Measurements from ENCODE around the gene TNNI3K. TPM values are rescaled to one million over a fixed set of nuclear protein-coding genes. Genes with fewer than 3 reads are reported as not detected.

The TNNI3K gene
- total and polyA plus RNA-seq, 4 donors: 0.41 to 1.4 TPM; not detected in 2

- peaks cover 0 to 8% (median 0%) of the 10 kb centered on the region in 4 donors for H3K36me3 ChIP-seq (ENCODE audit: control insufficient read depth in 4 of 4, insufficient read depth in 4 of 4, low read length in 4 of 4)
- TF ChIP-seq, protein P1, sequence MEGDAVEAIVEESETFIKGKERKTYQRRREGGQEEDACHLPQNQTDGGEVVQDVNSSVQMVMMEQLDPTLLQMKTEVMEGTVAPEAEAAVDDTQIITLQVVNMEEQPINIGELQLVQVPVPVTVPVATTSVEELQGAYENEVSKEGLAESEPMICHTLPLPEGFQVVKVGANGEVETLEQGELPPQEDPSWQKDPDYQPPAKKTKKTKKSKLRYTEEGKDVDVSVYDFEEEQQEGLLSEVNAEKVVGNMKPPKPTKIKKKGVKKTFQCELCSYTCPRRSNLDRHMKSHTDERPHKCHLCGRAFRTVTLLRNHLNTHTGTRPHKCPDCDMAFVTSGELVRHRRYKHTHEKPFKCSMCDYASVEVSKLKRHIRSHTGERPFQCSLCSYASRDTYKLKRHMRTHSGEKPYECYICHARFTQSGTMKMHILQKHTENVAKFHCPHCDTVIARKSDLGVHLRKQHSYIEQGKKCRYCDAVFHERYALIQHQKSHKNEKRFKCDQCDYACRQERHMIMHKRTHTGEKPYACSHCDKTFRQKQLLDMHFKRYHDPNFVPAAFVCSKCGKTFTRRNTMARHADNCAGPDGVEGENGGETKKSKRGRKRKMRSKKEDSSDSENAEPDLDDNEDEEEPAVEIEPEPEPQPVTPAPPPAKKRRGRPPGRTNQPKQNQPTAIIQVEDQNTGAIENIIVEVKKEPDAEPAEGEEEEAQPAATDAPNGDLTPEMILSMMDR (IDR thresholded peaks at IDR 0.05; ENCODE audit: control extremely low read depth, extremely low read depth): no peak
- peak overlapping the region in 1 of 2 donors; percentile 93 for H3K27ac ChIP-seq (ENCODE audit: low read depth in 1 of 2, low read length in 1 of 2)
- ATAC-seq (ENCODE audit: insufficient read depth, low FRiP score) (no peak), DNase-seq (no peak)
- H3K27me3 ChIP-seq (ENCODE audit: control insufficient read depth in 3 of 3, insufficient read depth in 3 of 3, low read length in 2 of 3): peaks cover 0 to 2% (median 0%) of the 10 kb centered on the region in 3 donors
- H3K9ac ChIP-seq (ENCODE audit: insufficient read depth in 1 of 2, low read length in 2 of 2): peak overlapping the region in 1 of 2 donors; percentile 84
- peaks cover 0 to 9% (median 0%) of the 10 kb centered on the region in 5 donors for H3K4me1 ChIP-seq (ENCODE audit: control insufficient read depth in 5 of 5, insufficient read depth in 5 of 5, low read length in 5 of 5)
- WGBS, 2 donors: 84 to 86% methylated on average over 5 of the region's 5 CpGs
- H3K9me3 ChIP-seq (ENCODE audit: control insufficient read depth in 4 of 4, insufficient read depth in 3 of 4, low read length in 3 of 4): no peaks in the 10 kb centered on the region
- H3K4me3 ChIP-seq: no peak overlapping the region
Measured at GRCh38 chr1:74197255-74197654, 37.9 kb upstream of the TNNI3K start.

DNA sequence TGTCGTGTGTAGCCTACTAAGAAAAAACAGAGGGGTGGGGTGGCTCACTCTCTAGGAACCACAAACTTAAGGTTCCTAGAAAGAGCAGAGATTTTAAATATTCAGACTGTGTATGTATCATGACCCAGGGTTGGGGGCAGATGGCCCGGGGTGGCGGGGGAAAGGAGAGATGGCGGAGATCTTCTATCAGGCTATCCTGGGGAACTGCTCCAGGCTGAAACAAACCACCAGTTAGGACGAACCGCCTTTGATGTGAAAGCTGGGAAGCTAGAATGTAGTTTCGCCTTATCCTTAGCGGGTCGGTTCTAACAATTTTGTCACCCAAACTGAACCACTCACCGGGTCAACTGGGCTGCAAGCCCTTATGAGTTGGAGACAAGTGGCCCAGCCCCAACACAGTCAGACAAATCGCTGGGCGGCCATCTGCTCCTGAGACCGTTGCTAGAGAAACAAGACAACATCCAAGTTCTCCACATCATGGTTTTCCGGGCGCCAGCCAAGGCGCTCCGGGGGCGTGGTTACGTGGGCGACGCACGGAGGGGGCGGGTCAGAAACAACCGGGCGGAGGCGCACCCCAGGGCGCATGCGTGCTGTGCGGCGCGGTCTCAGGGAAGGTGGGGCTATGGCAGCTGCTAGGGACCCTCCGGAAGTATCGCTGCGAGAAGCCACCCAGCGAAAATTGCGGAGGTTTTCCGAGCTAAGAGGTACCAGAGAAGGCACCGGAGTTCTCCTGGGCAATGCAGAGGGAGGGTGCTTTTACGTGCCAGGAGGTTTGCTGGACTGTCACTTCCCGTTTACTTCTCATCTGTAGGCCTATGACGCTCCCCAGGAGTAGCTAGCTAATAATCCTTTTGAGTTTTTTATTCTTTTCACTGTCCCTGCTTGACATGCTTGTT, 37.3 kb upstream of the TNNI3K start, which contains the start of the genes FPGT and LRRIQ3:
FPGT (plus strand) TSS at position 586 of the 896 bp plus-strand sequence; CDS start at position 623, 37 bp downstream.
LRRIQ3 (minus strand) TSS at position 520 of the 896 bp plus-strand sequence. CDS start 14,492 bp downstream, outside the sequence.
- H3K27ac ChIP-seq (ENCODE audit: low read depth in 1 of 2, low read length in 1 of 2): peak within 1 kb of the TSS; percentile 93 to 95
- H3K9me3 ChIP-seq (ENCODE audit: control insufficient read depth in 4 of 4, insufficient read depth in 3 of 4, low read length in 3 of 4): no peaks in the 10 kb centered on the region
- peak; percentile 100 for ATAC-seq (ENCODE audit: insufficient read depth, low FRiP score)
- TF ChIP-seq, protein P1 (IDR thresholded peaks at IDR 0.05; ENCODE audit: control extremely low read depth, extremely low read depth): no peak
- peaks cover 0 to 8% (median under 1%) of the 10 kb centered on the region in 4 donors for H3K36me3 ChIP-seq (ENCODE audit: control insufficient read depth in 4 of 4, insufficient read depth in 4 of 4, low read length in 4 of 4)
- 3 to 5% methylated on average over 41 of the region's 41 CpGs for WGBS, 2 donors
- DNase-seq: peak; percentile 98
- peak within 1 kb of the TSS; percentile 83 to 94 for H3K9ac ChIP-seq (ENCODE audit: insufficient read depth in 1 of 2, low read length in 2 of 2)
- H3K27me3 ChIP-seq (ENCODE audit: control insufficient read depth in 3 of 3, insufficient read depth in 3 of 3, low read length in 2 of 3): peaks cover 0 to 2% (median 0%) of the 10 kb centered on the region in 3 donors
- peak within 1 kb of the TSS; percentile 88 for H3K4me3 ChIP-seq
- peaks cover 0 to 9% (median 0%) of the 10 kb centered on the region in 5 donors for H3K4me1 ChIP-seq (ENCODE audit: control insufficient read depth in 5 of 5, insufficient read depth in 5 of 5, low read length in 5 of 5)

DNA sequence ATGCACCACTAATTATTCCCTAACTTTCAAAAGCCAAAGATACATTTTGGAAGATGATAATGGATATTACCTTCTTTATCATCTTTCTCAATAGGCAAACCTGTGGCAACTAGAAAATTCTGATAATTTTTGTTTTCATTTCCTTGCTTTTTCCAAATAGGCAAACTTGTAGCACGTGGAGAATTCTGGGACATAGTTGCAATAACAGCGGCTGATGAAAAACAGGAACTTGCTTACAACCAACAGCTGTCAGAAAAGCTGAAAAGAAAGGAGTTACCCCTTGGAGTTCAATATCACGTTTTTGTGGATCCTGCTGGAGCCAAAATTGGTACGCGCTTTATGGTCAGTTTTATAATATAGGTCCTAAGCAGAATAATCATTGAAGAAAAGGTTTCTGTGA, 35.7 kb upstream of the TNNI3K start:
- no peaks in the 10 kb centered on the region for H3K9me3 ChIP-seq (ENCODE audit: control insufficient read depth in 4 of 4, insufficient read depth in 3 of 4, low read length in 3 of 4)
- H3K36me3 ChIP-seq (ENCODE audit: control insufficient read depth in 4 of 4, insufficient read depth in 4 of 4, low read length in 4 of 4): peaks cover 0 to 11% (median 1%) of the 10 kb centered on the region in 4 donors
- H3K9ac ChIP-seq (ENCODE audit: insufficient read depth in 1 of 2, low read length in 2 of 2): no peak overlapping the region
- H3K27ac ChIP-seq (ENCODE audit: low read depth in 1 of 2, low read length in 1 of 2): no peak overlapping the region
- ATAC-seq (ENCODE audit: insufficient read depth, low FRiP score): no peak
- peaks cover 0 to 9% (median 0%) of the 10 kb centered on the region in 5 donors for H3K4me1 ChIP-seq (ENCODE audit: control insufficient read depth in 5 of 5, insufficient read depth in 5 of 5, low read length in 5 of 5)
- TF ChIP-seq, protein P1 (IDR thresholded peaks at IDR 0.05; ENCODE audit: control extremely low read depth, extremely low read depth): no peak
- H3K27me3 ChIP-seq (ENCODE audit: control insufficient read depth in 3 of 3, insufficient read depth in 3 of 3, low read length in 2 of 3): peaks cover 0 to 2% (median 0%) of the 10 kb centered on the region in 3 donors
- 46 to 76% methylated on average over 5 of the region's 5 CpGs for WGBS, 2 donors
- peak in 1 of 3 donors; percentile 2 for DNase-seq
- H3K4me3 ChIP-seq: no peak overlapping the region

Measured in lung (tissue), 12 donors.